ENCODE measurements around the gene ARHGDIG. TPM values are rescaled to one million over a fixed set of nuclear protein-coding genes. Genes with fewer than 3 reads are reported as not detected.

The ARHGDIG gene
- total RNA-seq, 4 donors from 2014 or later: 1.4 to 3.5 (median 1.8) TPM; not detected in 1

GRCh38 chr16:297832-298231 is 17.4 kb downstream of the ARHGDIG start:
- H3K27ac ChIP-seq: no peak overlapping the region
- TF ChIP-seq POLR2A (IDR thresholded peaks at IDR 0.05) (no peak), CTCF (IDR thresholded peaks at IDR 0.05 in 4 of 5, conservative IDR thresholded peaks at IDR 0.05 in 1 of 5) (no peak)
- H3K9me3 ChIP-seq: no peaks in the 10 kb centered on the region
- H3K4me1 ChIP-seq: no peaks in the 10 kb centered on the region
- ATAC-seq (no peak), DNase-seq (no peak)
- peaks cover 0 to 31% of the 10 kb centered on the region in 2 donors for H3K36me3 ChIP-seq
- H3K27me3 ChIP-seq: no peaks in the 10 kb centered on the region
- in situ Hi-C loops (cut with MboI; ENCODE audit: low sequenced_read_pairs in 4 of 4): no loop called here
- no peak overlapping the region for H3K4me3 ChIP-seq
- intact Hi-C loops (cut with DNase I; ENCODE audit: low total_unique reads): no loop called here

GRCh38 chr16:301235-301634 is 20.8 kb downstream of the ARHGDIG start:
- H3K4me1 ChIP-seq: no peaks in the 10 kb centered on the region
- in situ Hi-C loops (cut with MboI; ENCODE audit: low sequenced_read_pairs in 4 of 4) (no loop called here), intact Hi-C loops (cut with DNase I; ENCODE audit: low total_unique reads) (no loop called here)
- peaks cover 0 to 35% of the 10 kb centered on the region in 2 donors for H3K36me3 ChIP-seq
- no peak for DNase-seq
- H3K9me3 ChIP-seq: no peaks in the 10 kb centered on the region
- H3K27me3 ChIP-seq: no peaks in the 10 kb centered on the region
- no peak overlapping the region for H3K4me3 ChIP-seq
- ATAC-seq: no peak
- TF ChIP-seq CTCF (IDR thresholded peaks at IDR 0.05 in 4 of 5, conservative IDR thresholded peaks at IDR 0.05 in 1 of 5) (no peak), POLR2A (IDR thresholded peaks at IDR 0.05) (no peak)
- no peak overlapping the region for H3K27ac ChIP-seq

- ATAC-seq (no peak), DNase-seq (no peak)
- peaks cover 0 to 27% of the 10 kb centered on the region in 2 donors for H3K36me3 ChIP-seq
- intact Hi-C loops (cut with DNase I; ENCODE audit: low total_unique reads): no loop called here
- no peaks in the 10 kb centered on the region for H3K9me3 ChIP-seq
- H3K27ac ChIP-seq: no peak overlapping the region
- no peak overlapping the region for H3K4me3 ChIP-seq
- H3K27me3 ChIP-seq: no peaks in the 10 kb centered on the region
- TF ChIP-seq POLR2A (IDR thresholded peaks at IDR 0.05) (no peak), CTCF (IDR thresholded peaks at IDR 0.05 in 4 of 5, conservative IDR thresholded peaks at IDR 0.05 in 1 of 5) (no peak)
- H3K4me1 ChIP-seq: no peaks in the 10 kb centered on the region
- in situ Hi-C loops (cut with MboI; ENCODE audit: low sequenced_read_pairs in 4 of 4): no loop called here
Measured at GRCh38 chr16:301950-302349, 21.6 kb downstream of the ARHGDIG start.

- no peaks in the 10 kb centered on the region for H3K27me3 ChIP-seq
- no peaks in the 10 kb centered on the region for H3K9me3 ChIP-seq
- intact Hi-C loops (cut with DNase I; ENCODE audit: low total_unique reads) (no loop called here), in situ Hi-C loops (cut with MboI; ENCODE audit: low sequenced_read_pairs in 4 of 4) (no loop called here)
- H3K36me3 ChIP-seq: peaks cover 0 to 26% of the 10 kb centered on the region in 2 donors
- TF ChIP-seq POLR2A (IDR thresholded peaks at IDR 0.05): no peak
- TF ChIP-seq CTCF (IDR thresholded peaks at IDR 0.05 in 4 of 5, conservative IDR thresholded peaks at IDR 0.05 in 1 of 5): no peak
- no peaks in the 10 kb centered on the region for H3K4me1 ChIP-seq
- ATAC-seq: no peak
- H3K27ac ChIP-seq: no peak overlapping the region
- no peak for DNase-seq
- no peak overlapping the region for H3K4me3 ChIP-seq
Measured at GRCh38 chr16:303760-304505, 23.5 kb downstream of the ARHGDIG start.

Data from gastrocnemius medialis (tissue), 4 donors.